Body of pancreas (tissue), 4 donors: ENCODE measurements around the gene DAZAP1. TPM values are rescaled to one million over a fixed set of nuclear protein-coding genes. Genes with fewer than 3 reads are reported as not detected.

ENCODE experiments used
- ATAC-seq: fragments of 150-250 bp; one replicate; pipeline ENCODE4 v1.9.1; 2016
- DNase-seq, 4 donors: peaks; one replicate each; pipeline ENCODE4 v3.0.0-alpha.2; 2019
- H3K27ac ChIP-seq, 4 donors: fragments of 200-600 bp; sonication (generic); 1 replicate in 3 of 4; 2 replicates in 1 of 4; pipeline versions ENCODE4 v1.5.1 to v1.6.1; 2016 to 2019; ENCODE audit warnings: mild to moderate bottlenecking in 1 of 4, mixed read lengths in 1 of 4, moderate library complexity in 1 of 4
- H3K27me3 ChIP-seq, 2 donors: fragments of 200-600 bp; sonication (generic); one replicate each; pipeline ENCODE4 v1.6.0; 2016; ENCODE audit warnings: mild to moderate bottlenecking in 1 of 2
- H3K36me3 ChIP-seq, 2 donors: fragments of 200-600 bp; sonication (generic); replicated peaks in 1 of 2; 2 replicates each; pipeline ENCODE4 v1.5.1; 2016; ENCODE audit warnings: low read depth in 2 of 2; ENCODE audit not compliant: insufficient read depth in 1 of 2
- H3K4me1 ChIP-seq: fragments of 200-600 bp; sonication (generic); one replicate; pipeline ENCODE4 v1.6.0; 2016
- H3K4me3 ChIP-seq, 2 donors: fragments of 200-600 bp; sonication (generic); 1 replicate in 1 of 2; 2 replicates in 1 of 2; pipeline ENCODE4 v1.5.1; 2016 to 2019
- H3K9me3 ChIP-seq, 3 donors: fragments of 200-600 bp; sonication (generic); 1 replicate in 2 of 3; 2 replicates in 1 of 3; pipeline ENCODE4 v1.5.1; 2016
- POLR2A ChIP-seq, 3 donors: fragments of 450-650 bp; IDR thresholded peaks; one replicate each; pipeline ENCODE4 v1.6.1; 2016; ENCODE audit warnings: antibody characterized with exemption in 3 of 3, mild to moderate bottlenecking in 2 of 3
- WGBS, 2 donors: methylation state at CpG; one replicate each; pipeline ENCODE4 v1.1.5; 2017; 5-methylcytosine and 5-hydroxymethylcytosine counted together
- intact Hi-C: fragments of 100-400 bp; cut with DNase I; formaldehyde crosslinking; loops from one replicate; pipeline ENCODE4 v1.15.1; 2023
- total RNA-seq, 2 donors: library from RNA; depleted of rRNA; stranded (reverse); fragments of >200 nt; gene quantifications; one replicate each; pipeline ENCODE4 v1.1.0, GENCODE V29; 2016
- TF ChIP-seq, protein P1 (sequence below), 7 experiments: fragments of 450-650 bp in 4 of 7; fragments of 200-600 bp in 3 of 7; sonication (generic) in 3 of 7; IDR thresholded peaks; one replicate each; pipeline ENCODE4 v1.5.1; 2016 to 2019; ENCODE audit warnings: antibody characterized with exemption in 7 of 7

Gene DAZAP1
- total RNA-seq, 2 donors from 2014 or later, result 25.4 to 63.3 TPM

- DNase-seq (no peak), ATAC-seq (no peak)
- intact Hi-C loops, result no loop called here
- Histone ChIP-seq H3K4me3 (no peak overlapping the region), H3K9me3 (no peaks in the 10 kb centered on the region), H3K27me3 (peaks cover 0 to 58% of the 10 kb centered on the region in 2 donors), H3K27ac (no peak overlapping the region), H3K4me1 (peaks cover 79% of the 10 kb centered on the region), H3K36me3 (no peaks in the 10 kb centered on the region)
- TF ChIP-seq, protein P1, sequence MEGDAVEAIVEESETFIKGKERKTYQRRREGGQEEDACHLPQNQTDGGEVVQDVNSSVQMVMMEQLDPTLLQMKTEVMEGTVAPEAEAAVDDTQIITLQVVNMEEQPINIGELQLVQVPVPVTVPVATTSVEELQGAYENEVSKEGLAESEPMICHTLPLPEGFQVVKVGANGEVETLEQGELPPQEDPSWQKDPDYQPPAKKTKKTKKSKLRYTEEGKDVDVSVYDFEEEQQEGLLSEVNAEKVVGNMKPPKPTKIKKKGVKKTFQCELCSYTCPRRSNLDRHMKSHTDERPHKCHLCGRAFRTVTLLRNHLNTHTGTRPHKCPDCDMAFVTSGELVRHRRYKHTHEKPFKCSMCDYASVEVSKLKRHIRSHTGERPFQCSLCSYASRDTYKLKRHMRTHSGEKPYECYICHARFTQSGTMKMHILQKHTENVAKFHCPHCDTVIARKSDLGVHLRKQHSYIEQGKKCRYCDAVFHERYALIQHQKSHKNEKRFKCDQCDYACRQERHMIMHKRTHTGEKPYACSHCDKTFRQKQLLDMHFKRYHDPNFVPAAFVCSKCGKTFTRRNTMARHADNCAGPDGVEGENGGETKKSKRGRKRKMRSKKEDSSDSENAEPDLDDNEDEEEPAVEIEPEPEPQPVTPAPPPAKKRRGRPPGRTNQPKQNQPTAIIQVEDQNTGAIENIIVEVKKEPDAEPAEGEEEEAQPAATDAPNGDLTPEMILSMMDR (IDR thresholded peaks at IDR 0.05), result no peak
- TF ChIP-seq POLR2A (IDR thresholded peaks at IDR 0.05), result no peak
- 4% methylated on average over 48 of the region's 49 CpGs; no CpG with 5 or more reads in 1 of the 2 donors for WGBS, 2 donors
Observed at GRCh38 chr19:1468274-1468820, 61.0 kb downstream of the DAZAP1 start.

DNA sequence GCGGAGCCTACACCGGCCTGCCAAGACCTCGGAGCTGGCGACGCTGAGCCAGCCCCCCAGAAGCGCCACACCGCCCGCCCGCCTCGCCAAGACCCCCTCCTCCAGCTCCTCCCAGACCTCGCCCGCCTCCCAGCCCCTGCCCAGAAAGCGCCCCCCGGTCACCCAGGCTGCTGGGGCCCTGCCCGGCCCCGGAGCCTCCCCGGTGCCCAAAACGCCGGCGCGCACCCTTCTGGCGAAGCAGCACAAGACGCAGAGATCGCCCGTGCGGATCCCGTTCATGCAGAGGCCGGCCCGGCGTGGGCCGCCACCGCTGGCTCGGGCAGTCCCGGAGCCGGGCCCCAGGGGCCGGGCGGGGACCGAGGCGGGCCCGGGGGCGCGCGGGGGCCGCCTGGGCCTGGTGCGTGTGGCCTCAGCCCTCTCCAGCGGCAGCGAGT lies 61.5 kb downstream of the DAZAP1 start:
- H3K4me1 ChIP-seq, result peaks cover 81% of the 10 kb centered on the region
- no peak overlapping the region for H3K4me3 ChIP-seq

DNA sequence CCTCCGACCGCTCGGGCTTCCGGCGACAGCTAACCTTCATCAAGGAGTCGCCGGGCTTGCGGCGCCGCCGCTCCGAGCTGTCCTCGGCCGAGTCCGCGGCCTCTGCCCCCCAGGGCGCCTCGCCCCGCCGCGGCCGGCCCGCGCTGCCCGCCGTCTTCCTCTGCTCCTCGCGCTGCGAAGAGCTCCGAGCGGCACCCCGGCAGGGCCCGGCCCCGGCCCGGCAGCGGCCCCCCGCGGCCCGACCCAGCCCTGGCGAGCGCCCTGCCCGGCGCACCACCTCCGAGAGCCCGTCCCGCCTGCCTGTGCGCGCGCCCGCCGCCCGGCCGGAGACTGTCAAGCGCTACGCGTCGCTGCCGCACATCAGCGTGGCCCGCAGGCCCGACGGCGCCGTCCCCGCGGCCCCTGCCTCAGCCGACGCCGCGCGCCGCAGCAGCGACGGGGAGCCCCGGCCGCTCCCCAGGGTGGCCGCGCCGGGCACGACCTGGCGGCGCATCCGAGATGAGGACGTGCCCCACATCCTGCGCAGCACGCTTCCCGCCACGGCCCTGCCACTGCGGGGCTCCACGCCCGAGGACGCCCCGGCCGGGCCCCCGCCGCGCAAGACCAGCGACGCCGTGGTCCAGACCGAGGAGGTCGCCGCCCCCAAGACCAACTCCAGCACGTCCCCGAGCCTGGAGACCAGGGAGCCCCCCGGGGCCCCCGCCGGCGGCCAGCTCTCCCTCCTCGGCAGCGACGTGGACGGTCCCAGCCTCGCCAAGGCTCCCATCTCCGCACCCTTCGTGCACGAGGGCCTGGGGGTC lies 62.1 kb downstream of the DAZAP1 start:
- TF ChIP-seq, protein P1 (IDR thresholded peaks at IDR 0.05), result no peak
- no peak for TF ChIP-seq POLR2A (IDR thresholded peaks at IDR 0.05)
- ATAC-seq, result peak; percentile 15
- intact Hi-C loops, result no loop called here
- H3K4me1 ChIP-seq, result peaks cover 81% of the 10 kb centered on the region
- WGBS, 2 donors, result 2% methylated on average over 91 of the region's 117 CpGs; no CpG with 5 or more reads in 1 of the 2 donors
- DNase-seq, result peak in 1 of 4 donors; percentile 28
- H3K4me3 ChIP-seq, result no peak overlapping the region
- H3K36me3 ChIP-seq, result no peaks in the 10 kb centered on the region
- no peak overlapping the region for H3K27ac ChIP-seq
- H3K27me3 ChIP-seq, result peaks cover 0 to 60% of the 10 kb centered on the region in 2 donors
- no peaks in the 10 kb centered on the region for H3K9me3 ChIP-seq

More for the DNA sequence above, 61.5 kb downstream of the DAZAP1 start:
- Histone ChIP-seq H3K27me3 (peaks cover 0 to 60% of the 10 kb centered on the region in 2 donors), H3K9me3 (no peaks in the 10 kb centered on the region), H3K36me3 (no peaks in the 10 kb centered on the region), H3K27ac (no peak overlapping the region)
- DNase-seq, result peak in 2 of 4 donors; percentile 45 to 48
- TF ChIP-seq, protein P1 (IDR thresholded peaks at IDR 0.05), result no peak
- no peak for TF ChIP-seq POLR2A (IDR thresholded peaks at IDR 0.05)
- ATAC-seq, result peak; percentile 16
- intact Hi-C loops, result no loop called here
- WGBS, 2 donors, result 1% methylated on average over 23 of the region's 47 CpGs; no CpG with 5 or more reads in 1 of the 2 donors

GRCh38 chr19:1470055-1470304 lies 62.6 kb downstream of the DAZAP1 start:
- Histone ChIP-seq H3K27ac (no peak overlapping the region), H3K4me1 (peaks cover 81% of the 10 kb centered on the region), H3K4me3 (no peak overlapping the region), H3K36me3 (no peaks in the 10 kb centered on the region), H3K27me3 (peaks cover 0 to 60% of the 10 kb centered on the region in 2 donors), H3K9me3 (no peaks in the 10 kb centered on the region)
- DNase-seq (no peak), ATAC-seq (no peak)
- WGBS, 2 donors, result 7% methylated on average over 15 of the region's 22 CpGs; no CpG with 5 or more reads in 1 of the 2 donors
- no peak for TF ChIP-seq POLR2A (IDR thresholded peaks at IDR 0.05)
- TF ChIP-seq, protein P1 (IDR thresholded peaks at IDR 0.05), result no peak
- intact Hi-C loops, result no loop called here
